Glutamatergic neuron (in vitro differentiated cells): ENCODE results near the gene SDHAF2. TPM values are rescaled to one million over a fixed set of nuclear protein-coding genes. Genes with fewer than 3 reads are reported as not detected.

Experiments used
- DNase-seq: peaks from one replicate; pipeline ENCODE4 v3.0.0; 2022
- H3K27ac Mint-ChIP-seq: one replicate; pipeline ENCODE4 v1.8.0; 2020; ENCODE audit warnings: mild to moderate bottlenecking, mixed read lengths, inconsistent platforms; ENCODE audit not compliant: unreplicated experiment
- H3K27me3 Mint-ChIP-seq: one replicate; pipeline ENCODE4 v1.8.0; 2020; ENCODE audit warnings: mild to moderate bottlenecking, moderate library complexity, mixed read lengths, inconsistent platforms; ENCODE audit not compliant: unreplicated experiment
- H3K36me3 Mint-ChIP-seq: one replicate; pipeline ENCODE4 v1.8.0; 2020; ENCODE audit warnings: mild to moderate bottlenecking, mixed read lengths, inconsistent platforms; ENCODE audit not compliant: unreplicated experiment
- H3K4me1 Mint-ChIP-seq: one replicate; pipeline ENCODE4 v1.8.0; 2020; ENCODE audit warnings: mild to moderate bottlenecking, low read depth, mixed read lengths, inconsistent platforms; ENCODE audit not compliant: unreplicated experiment
- H3K4me3 Mint-ChIP-seq: one replicate; pipeline ENCODE4 v1.8.0; 2020; ENCODE audit warnings: mild to moderate bottlenecking, mixed read lengths, inconsistent platforms; ENCODE audit not compliant: unreplicated experiment
- H3K9me3 Mint-ChIP-seq: one replicate; pipeline ENCODE4 v1.8.0; 2020; ENCODE audit warnings: mild to moderate bottlenecking, moderate library complexity, mixed read lengths, inconsistent platforms; ENCODE audit not compliant: unreplicated experiment
- total RNA-seq: library from RNA; stranded (reverse); fragmentation: NEBNext Ultra II Directional; extraction: Animal tissue kit (Norgen Biotek cat#: 25700); gene quantifications from one replicate; pipeline ENCODE4 v1.2.1, GENCODE V29; 2021; ENCODE audit not compliant: unreplicated experiment
- TF ChIP-seq, protein P1 (sequence below): fragments of 200-600 bp; sonication (generic); IDR thresholded peaks from one replicate; pipeline ENCODE4 v1.5.0; 2021; ENCODE audit not compliant: partially characterized antibody, unreplicated experiment

Gene SDHAF2
- total RNA-seq, 1 donor from 2014 or later = 43.2 TPM

GRCh38 chr11:61404641-61405040, 25.3 kb upstream of the SDHAF2 start:
- peaks cover 1% of the 10 kb centered on the region for H3K9me3 Mint-ChIP-seq
- no peak overlapping the region for H3K27ac Mint-ChIP-seq
- H3K4me1 Mint-ChIP-seq = peaks cover 3% of the 10 kb centered on the region
- H3K4me3 Mint-ChIP-seq = no peak overlapping the region
- no peak for DNase-seq
- no peaks in the 10 kb centered on the region for H3K36me3 Mint-ChIP-seq
- no peaks in the 10 kb centered on the region for H3K27me3 Mint-ChIP-seq
- TF ChIP-seq, protein P1, sequence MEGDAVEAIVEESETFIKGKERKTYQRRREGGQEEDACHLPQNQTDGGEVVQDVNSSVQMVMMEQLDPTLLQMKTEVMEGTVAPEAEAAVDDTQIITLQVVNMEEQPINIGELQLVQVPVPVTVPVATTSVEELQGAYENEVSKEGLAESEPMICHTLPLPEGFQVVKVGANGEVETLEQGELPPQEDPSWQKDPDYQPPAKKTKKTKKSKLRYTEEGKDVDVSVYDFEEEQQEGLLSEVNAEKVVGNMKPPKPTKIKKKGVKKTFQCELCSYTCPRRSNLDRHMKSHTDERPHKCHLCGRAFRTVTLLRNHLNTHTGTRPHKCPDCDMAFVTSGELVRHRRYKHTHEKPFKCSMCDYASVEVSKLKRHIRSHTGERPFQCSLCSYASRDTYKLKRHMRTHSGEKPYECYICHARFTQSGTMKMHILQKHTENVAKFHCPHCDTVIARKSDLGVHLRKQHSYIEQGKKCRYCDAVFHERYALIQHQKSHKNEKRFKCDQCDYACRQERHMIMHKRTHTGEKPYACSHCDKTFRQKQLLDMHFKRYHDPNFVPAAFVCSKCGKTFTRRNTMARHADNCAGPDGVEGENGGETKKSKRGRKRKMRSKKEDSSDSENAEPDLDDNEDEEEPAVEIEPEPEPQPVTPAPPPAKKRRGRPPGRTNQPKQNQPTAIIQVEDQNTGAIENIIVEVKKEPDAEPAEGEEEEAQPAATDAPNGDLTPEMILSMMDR = no peak

GRCh38 chr11:61406067-61406466, 23.9 kb upstream of the SDHAF2 start:
- no peaks in the 10 kb centered on the region for H3K9me3 Mint-ChIP-seq
- TF ChIP-seq, protein P1 = no peak
- H3K27ac Mint-ChIP-seq = no peak overlapping the region
- no peak for DNase-seq
- H3K4me1 Mint-ChIP-seq = no peaks in the 10 kb centered on the region
- no peaks in the 10 kb centered on the region for H3K27me3 Mint-ChIP-seq
- H3K36me3 Mint-ChIP-seq = no peaks in the 10 kb centered on the region
- no peak overlapping the region for H3K4me3 Mint-ChIP-seq

DNA sequence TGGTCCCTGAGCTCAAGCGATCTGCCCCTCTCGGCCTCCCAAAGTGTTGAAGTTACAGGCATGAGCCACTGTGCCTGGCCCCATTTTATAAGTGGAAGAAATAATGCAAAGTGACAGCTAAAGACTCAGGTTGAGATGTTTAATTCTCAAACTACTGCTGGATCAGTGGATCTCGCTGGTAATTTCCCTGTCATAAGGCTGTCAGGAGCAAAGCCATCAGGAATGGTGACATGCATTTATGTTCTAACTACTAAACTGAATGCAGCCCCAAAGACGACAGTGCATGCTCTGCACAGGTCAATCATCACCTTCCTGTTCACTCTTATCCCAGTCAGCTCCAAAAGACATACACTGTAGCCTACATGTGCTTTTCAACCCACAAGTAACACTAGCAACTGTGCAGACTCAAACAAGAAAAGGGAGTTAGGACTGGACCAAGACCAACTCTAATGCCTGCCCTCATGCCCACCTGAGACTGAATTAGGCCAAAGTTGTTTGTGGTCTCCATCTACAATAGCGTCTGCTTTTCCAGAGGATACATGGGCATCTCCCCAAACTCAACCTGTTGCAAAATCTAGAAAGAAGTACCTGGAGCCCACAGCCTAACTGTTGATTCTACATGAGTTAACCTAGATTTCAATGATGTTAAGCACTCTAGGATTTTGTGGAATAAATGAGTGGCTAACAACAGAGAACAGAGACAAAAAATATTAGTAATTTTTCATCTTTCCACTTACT, 22.8 kb upstream of the SDHAF2 start:
- no peak overlapping the region for H3K27ac Mint-ChIP-seq
- no peaks in the 10 kb centered on the region for H3K4me1 Mint-ChIP-seq
- no peaks in the 10 kb centered on the region for H3K36me3 Mint-ChIP-seq
- no peaks in the 10 kb centered on the region for H3K9me3 Mint-ChIP-seq
- DNase-seq = no peak
- no peaks in the 10 kb centered on the region for H3K27me3 Mint-ChIP-seq
- H3K4me3 Mint-ChIP-seq = no peak overlapping the region
- TF ChIP-seq, protein P1 = no peak

- Mint-ChIP-seq H3K9me3 (no peaks in the 10 kb centered on the region), H3K27ac (no peak overlapping the region), H3K4me1 (no peaks in the 10 kb centered on the region), H3K27me3 (no peaks in the 10 kb centered on the region), H3K36me3 (no peaks in the 10 kb centered on the region), H3K4me3 (no peak overlapping the region)
- DNase-seq = no peak
- TF ChIP-seq, protein P1 = no peak
These were observed 18.3 kb upstream of the SDHAF2 start for GRCh38 chr11:61411589-61411988.

GRCh38 chr11:61413496-61413895, 16.4 kb upstream of the SDHAF2 start:
- Mint-ChIP-seq H3K9me3 (no peaks in the 10 kb centered on the region), H3K4me3 (no peak overlapping the region), H3K36me3 (no peaks in the 10 kb centered on the region), H3K27ac (no peak overlapping the region), H3K4me1 (no peaks in the 10 kb centered on the region), H3K27me3 (no peaks in the 10 kb centered on the region)
- no peak for DNase-seq
- TF ChIP-seq, protein P1 = no peak
